ENCODE measurements around the gene ACVR1B. TPM values are rescaled to one million over a fixed set of nuclear protein-coding genes. Genes with fewer than 3 reads are reported as not detected.

The ACVR1B gene
- total and polyA plus RNA-seq, 2 of the 8 experiments (the other 6 are each of a cell fraction or from before 2014, with no cell fraction given): 16.0 to 19.2 TPM

DNA sequence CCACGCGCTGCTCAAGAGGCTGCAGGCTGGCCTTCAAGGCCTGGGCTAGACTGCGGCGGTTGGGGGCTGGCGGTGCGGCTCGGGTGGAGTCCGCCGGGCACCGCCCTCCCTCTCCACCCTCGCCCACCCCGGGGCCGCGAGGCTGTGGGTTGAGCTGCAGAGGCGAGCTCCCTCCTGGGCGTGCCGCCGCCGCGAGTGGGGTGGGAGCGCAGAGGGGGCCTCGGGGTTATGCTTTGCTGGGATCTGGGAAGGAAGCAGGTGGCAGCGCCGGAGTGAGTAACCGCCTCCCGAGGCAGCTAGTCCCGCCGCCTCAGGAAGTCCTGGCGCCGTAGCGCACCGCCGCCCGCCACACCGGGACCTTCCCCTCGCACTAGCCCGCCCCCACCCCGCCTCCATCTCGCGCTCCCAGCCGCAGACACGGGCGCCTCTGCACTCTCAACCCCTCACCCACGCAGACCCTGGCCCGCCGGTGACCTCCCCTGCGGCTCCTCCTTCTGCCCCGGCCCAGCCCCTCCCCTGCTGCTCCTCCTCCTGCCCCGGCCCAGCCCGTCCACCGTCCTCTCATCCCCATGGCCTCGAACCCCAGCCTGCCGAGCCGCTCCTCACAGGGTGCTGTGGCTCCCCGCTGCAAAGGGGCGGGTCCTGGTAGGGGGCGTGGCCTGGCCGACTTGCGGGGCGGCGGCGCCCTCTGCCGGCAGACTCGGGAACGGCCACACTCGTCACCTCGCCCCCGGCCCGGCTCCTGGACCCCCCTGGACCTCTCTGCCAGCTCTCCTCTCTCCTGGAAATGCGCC, 71.9 kb downstream of the ACVR1B start (continued):
- no peak for TF ChIP-seq SP2 (IDR thresholded peaks at IDR 0.05; ENCODE audit: low read length)
- TF ChIP-seq ASH2L (IDR thresholded peaks at IDR 0.05; ENCODE audit: low read length): peak; percentile 22
- TF ChIP-seq CHD2 (IDR thresholded peaks at IDR 0.05; ENCODE audit: low read length): peak; percentile 39; the same call in 1 of the 2 replicates
- TF ChIP-seq CTBP2 (IDR thresholded peaks at IDR 0.05; ENCODE audit: borderline replicate concordance, insufficient read depth, insufficient read length, low read length): no peak
- no peak for TF ChIP-seq SIRT6 (IDR thresholded peaks at IDR 0.05; ENCODE audit: low read length)
- TF ChIP-seq GABPA (IDR thresholded peaks at IDR 0.05; ENCODE audit: borderline replicate concordance, insufficient read depth, low read length): no peak
- no peak for TF ChIP-seq HDAC2 (IDR thresholded peaks at IDR 0.05; ENCODE audit: borderline replicate concordance in 1 of 2, low read depth in 2 of 2, low read length in 2 of 2)
- 0 out of 2 replicates have a peak, but pooled peaks have one; percentile 19 for TF ChIP-seq RBBP5 (IDR thresholded peaks at IDR 0.05; ENCODE audit: borderline replicate concordance, low read depth, low read length)
- TF ChIP-seq, protein P1, sequence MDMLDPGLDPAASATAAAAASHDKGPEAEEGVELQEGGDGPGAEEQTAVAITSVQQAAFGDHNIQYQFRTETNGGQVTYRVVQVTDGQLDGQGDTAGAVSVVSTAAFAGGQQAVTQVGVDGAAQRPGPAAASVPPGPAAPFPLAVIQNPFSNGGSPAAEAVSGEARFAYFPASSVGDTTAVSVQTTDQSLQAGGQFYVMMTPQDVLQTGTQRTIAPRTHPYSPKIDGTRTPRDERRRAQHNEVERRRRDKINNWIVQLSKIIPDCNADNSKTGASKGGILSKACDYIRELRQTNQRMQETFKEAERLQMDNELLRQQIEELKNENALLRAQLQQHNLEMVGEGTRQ (IDR thresholded peaks at IDR 0.05; ENCODE audit: low read length): no peak
- TF ChIP-seq, protein P2, sequence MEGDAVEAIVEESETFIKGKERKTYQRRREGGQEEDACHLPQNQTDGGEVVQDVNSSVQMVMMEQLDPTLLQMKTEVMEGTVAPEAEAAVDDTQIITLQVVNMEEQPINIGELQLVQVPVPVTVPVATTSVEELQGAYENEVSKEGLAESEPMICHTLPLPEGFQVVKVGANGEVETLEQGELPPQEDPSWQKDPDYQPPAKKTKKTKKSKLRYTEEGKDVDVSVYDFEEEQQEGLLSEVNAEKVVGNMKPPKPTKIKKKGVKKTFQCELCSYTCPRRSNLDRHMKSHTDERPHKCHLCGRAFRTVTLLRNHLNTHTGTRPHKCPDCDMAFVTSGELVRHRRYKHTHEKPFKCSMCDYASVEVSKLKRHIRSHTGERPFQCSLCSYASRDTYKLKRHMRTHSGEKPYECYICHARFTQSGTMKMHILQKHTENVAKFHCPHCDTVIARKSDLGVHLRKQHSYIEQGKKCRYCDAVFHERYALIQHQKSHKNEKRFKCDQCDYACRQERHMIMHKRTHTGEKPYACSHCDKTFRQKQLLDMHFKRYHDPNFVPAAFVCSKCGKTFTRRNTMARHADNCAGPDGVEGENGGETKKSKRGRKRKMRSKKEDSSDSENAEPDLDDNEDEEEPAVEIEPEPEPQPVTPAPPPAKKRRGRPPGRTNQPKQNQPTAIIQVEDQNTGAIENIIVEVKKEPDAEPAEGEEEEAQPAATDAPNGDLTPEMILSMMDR (IDR thresholded peaks at IDR 0.05; ENCODE audit: control extremely low read depth in 1 of 3, insufficient read depth in 1 of 3, low read depth in 1 of 3, low read length in 3 of 3): peak; percentile 89 to 95 (median 92)
- TF ChIP-seq BRCA1 (IDR thresholded peaks at IDR 0.05; ENCODE audit: low read depth, low read length): no peak
- TF ChIP-seq BCL11A (IDR thresholded peaks at IDR 0.05; ENCODE audit: low read depth in 2 of 2, low read length in 2 of 2): no peak
- no peak for TF ChIP-seq TCF12 (IDR thresholded peaks at IDR 0.05; ENCODE audit: low read depth, low read length)
